IMR-90 (cell line): ENCODE results near the gene ADARB2.

ENCODE experiments used
- BHLHE40 ChIP-seq: fragments of 150-350 bp; IDR thresholded peaks from 2 replicates; pipeline ENCODE4 v1.6.1; 2016; ENCODE audit warnings: mild to moderate bottlenecking, low read depth, low read length
- CEBPB ChIP-seq: IDR thresholded peaks from 2 replicates; pipeline ENCODE4 v1.6.1; 2012; ENCODE audit warnings: low read depth, low read length, improper control_type of control experiment
- CHD1 ChIP-seq: IDR thresholded peaks from 2 replicates; pipeline ENCODE4 v1.6.1; 2012; ENCODE audit warnings: low read depth, low read length, improper control_type of control experiment
- FOS ChIP-seq: fragments of 150-350 bp; IDR thresholded peaks from 2 replicates; pipeline ENCODE4 v1.6.1; 2016; ENCODE audit warnings: low read depth, low read length
- MAFK ChIP-seq: IDR thresholded peaks from 2 replicates; pipeline ENCODE4 v1.6.1; 2012; ENCODE audit warnings: low read depth, low read length, improper control_type of control experiment
- MAZ ChIP-seq: IDR thresholded peaks from 2 replicates; pipeline ENCODE4 v1.6.1; 2012; ENCODE audit warnings: low read depth, mild to moderate bottlenecking, low read length, improper control_type of control experiment, moderate library complexity, borderline replicate concordance
- MXI1 ChIP-seq: IDR thresholded peaks from 2 replicates; pipeline ENCODE4 v1.6.1; 2012; ENCODE audit warnings: low read depth, mild to moderate bottlenecking, low read length, moderate library complexity, borderline replicate concordance
- POLR2A ChIP-seq: IDR thresholded peaks from 2 replicates; pipeline ENCODE4 v1.6.1; 2012; ENCODE audit warnings: mild to moderate bottlenecking, low read depth, low read length
- RAD21 ChIP-seq: IDR thresholded peaks from 2 replicates; pipeline ENCODE4 v1.6.1; 2012; ENCODE audit warnings: low read length, improper control_type of control experiment
- RFX5 ChIP-seq: IDR thresholded peaks from 2 replicates; pipeline ENCODE4 v1.8.0; 2012; ENCODE audit warnings: low read depth, mild to moderate bottlenecking, low read length, moderate library complexity
- SMC3 ChIP-seq: fragments of 150-350 bp; IDR thresholded peaks from 2 replicates; pipeline ENCODE4 v1.6.1; 2016; ENCODE audit warnings: low read depth, mild to moderate bottlenecking, antibody characterized with exemption, low read length, moderate library complexity
- TF ChIP-seq, protein P1 (sequence below): conservative IDR thresholded peaks from 2 replicates; pipeline ENCODE4 v1.5.1; 2012; ENCODE audit warnings: mild to moderate bottlenecking, low read depth, low read length, improper control_type of control experiment
- TF ChIP-seq, protein P2 (sequence below): fragments of 150-350 bp; IDR thresholded peaks from 2 replicates; pipeline ENCODE4 v1.6.1; 2016; ENCODE audit warnings: low read depth, mild to moderate bottlenecking, low read length, moderate library complexity, borderline replicate concordance
- TF ChIP-seq, protein P3 (sequence below): fragments of 150-350 bp; IDR thresholded peaks from 2 replicates; pipeline ENCODE4 v1.6.1; 2017; ENCODE audit warnings: mild to moderate bottlenecking, antibody characterized with exemption, low read length, low read depth

DNA sequence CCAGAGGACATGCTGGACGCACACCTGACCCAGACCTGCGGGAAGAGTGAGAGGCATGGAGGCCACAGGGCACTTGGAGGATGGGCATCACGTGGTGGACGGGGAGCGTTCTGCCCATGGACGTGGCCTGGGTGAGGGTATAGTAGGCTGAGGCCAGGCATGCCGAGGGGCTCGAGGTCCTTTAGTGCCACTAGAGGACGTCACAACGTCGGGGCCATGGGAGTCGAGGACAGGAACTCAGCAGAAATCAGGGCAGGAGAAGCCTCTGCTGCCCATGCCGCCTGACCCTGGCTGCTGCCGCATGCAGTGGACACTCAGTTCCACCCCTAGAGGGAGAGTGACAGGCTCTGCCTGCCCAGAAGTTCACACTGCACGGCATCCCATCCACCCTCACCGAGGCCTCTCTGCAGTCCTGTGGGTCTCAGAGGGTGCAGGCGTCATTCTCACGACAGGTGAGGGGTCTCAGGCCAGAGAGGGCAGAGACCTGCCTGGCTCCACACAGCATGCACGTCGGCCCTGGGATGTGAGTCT, 198.7 kb downstream of the ADARB2 start:
- TF ChIP-seq, protein P1, sequence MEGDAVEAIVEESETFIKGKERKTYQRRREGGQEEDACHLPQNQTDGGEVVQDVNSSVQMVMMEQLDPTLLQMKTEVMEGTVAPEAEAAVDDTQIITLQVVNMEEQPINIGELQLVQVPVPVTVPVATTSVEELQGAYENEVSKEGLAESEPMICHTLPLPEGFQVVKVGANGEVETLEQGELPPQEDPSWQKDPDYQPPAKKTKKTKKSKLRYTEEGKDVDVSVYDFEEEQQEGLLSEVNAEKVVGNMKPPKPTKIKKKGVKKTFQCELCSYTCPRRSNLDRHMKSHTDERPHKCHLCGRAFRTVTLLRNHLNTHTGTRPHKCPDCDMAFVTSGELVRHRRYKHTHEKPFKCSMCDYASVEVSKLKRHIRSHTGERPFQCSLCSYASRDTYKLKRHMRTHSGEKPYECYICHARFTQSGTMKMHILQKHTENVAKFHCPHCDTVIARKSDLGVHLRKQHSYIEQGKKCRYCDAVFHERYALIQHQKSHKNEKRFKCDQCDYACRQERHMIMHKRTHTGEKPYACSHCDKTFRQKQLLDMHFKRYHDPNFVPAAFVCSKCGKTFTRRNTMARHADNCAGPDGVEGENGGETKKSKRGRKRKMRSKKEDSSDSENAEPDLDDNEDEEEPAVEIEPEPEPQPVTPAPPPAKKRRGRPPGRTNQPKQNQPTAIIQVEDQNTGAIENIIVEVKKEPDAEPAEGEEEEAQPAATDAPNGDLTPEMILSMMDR = no peak
- TF ChIP-seq FOS (no peak), POLR2A (no peak), RAD21 (no peak), MXI1 (no peak), RFX5 (no peak), CHD1 (no peak), MAZ (no peak), CEBPB (no peak), MAFK (no peak), SMC3 (no peak), BHLHE40 (no peak)
- TF ChIP-seq, protein P2, sequence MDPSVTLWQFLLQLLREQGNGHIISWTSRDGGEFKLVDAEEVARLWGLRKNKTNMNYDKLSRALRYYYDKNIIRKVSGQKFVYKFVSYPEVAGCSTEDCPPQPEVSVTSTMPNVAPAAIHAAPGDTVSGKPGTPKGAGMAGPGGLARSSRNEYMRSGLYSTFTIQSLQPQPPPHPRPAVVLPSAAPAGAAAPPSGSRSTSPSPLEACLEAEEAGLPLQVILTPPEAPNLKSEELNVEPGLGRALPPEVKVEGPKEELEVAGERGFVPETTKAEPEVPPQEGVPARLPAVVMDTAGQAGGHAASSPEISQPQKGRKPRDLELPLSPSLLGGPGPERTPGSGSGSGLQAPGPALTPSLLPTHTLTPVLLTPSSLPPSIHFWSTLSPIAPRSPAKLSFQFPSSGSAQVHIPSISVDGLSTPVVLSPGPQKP = no peak
- TF ChIP-seq, protein P3, sequence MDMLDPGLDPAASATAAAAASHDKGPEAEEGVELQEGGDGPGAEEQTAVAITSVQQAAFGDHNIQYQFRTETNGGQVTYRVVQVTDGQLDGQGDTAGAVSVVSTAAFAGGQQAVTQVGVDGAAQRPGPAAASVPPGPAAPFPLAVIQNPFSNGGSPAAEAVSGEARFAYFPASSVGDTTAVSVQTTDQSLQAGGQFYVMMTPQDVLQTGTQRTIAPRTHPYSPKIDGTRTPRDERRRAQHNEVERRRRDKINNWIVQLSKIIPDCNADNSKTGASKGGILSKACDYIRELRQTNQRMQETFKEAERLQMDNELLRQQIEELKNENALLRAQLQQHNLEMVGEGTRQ = no peak
